ENCODE results near the gene RGL3.

Gene RGL3

GRCh38 chr19:11405846-11406643 lies 13.1 kb downstream of the RGL3 start:
- TF ChIP-seq, protein P1, sequence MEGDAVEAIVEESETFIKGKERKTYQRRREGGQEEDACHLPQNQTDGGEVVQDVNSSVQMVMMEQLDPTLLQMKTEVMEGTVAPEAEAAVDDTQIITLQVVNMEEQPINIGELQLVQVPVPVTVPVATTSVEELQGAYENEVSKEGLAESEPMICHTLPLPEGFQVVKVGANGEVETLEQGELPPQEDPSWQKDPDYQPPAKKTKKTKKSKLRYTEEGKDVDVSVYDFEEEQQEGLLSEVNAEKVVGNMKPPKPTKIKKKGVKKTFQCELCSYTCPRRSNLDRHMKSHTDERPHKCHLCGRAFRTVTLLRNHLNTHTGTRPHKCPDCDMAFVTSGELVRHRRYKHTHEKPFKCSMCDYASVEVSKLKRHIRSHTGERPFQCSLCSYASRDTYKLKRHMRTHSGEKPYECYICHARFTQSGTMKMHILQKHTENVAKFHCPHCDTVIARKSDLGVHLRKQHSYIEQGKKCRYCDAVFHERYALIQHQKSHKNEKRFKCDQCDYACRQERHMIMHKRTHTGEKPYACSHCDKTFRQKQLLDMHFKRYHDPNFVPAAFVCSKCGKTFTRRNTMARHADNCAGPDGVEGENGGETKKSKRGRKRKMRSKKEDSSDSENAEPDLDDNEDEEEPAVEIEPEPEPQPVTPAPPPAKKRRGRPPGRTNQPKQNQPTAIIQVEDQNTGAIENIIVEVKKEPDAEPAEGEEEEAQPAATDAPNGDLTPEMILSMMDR (IDR thresholded peaks at IDR 0.05; ENCODE audit: low read depth, low read length, missing control alignments) = peak; percentile 43
- DNase-seq (ENCODE audit: low read depth) = no peak
- no peak overlapping the region for H3K4me3 ChIP-seq (ENCODE audit: low read depth, low read length)
- in situ Hi-C loops (cut with HindIII; ENCODE audit: low sequenced_read_pairs) = no loop called here

DNA sequence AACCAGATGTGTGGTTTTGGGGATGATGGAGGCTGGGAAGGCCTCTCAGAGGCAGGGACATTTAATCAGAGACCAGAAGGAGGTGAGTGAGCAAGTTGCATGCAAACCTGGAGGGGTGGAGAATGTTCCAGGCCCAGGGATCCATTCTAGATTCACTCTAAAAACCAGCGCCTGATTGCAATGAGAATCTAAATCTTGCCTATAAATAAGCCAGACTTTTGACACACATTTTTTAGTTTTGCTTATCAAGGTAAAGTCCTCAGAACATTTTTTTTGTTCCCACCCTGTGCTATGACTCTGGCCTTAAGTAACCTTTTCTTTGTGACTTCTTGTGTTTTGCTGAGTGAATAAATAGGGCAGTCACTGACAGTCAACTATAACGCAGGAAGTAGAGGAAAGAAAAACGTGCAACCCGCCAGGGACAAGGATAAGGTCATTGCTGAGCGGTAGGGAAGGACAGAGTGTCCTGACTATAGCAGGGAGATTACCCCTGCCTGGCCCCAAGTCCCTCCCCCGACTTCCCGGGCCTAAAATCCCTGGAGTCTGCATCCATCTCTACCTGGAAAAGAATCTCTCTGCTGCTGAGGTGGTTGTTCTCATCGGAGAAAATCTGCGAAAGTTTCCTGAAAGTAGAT lies 14.4 kb downstream of the RGL3 start:
- TF ChIP-seq, protein P1 (IDR thresholded peaks at IDR 0.05; ENCODE audit: low read depth, low read length, missing control alignments) = no peak
- in situ Hi-C loops (cut with HindIII; ENCODE audit: low sequenced_read_pairs) = no loop called here
- DNase-seq (ENCODE audit: low read depth) = no peak
- no peak overlapping the region for H3K4me3 ChIP-seq (ENCODE audit: low read depth, low read length)

GRCh38 chr19:11401808-11402543 lies 17.1 kb downstream of the RGL3 start:
- TF ChIP-seq, protein P1 (IDR thresholded peaks at IDR 0.05; ENCODE audit: low read depth, low read length, missing control alignments) = no peak
- in situ Hi-C loops (cut with HindIII; ENCODE audit: low sequenced_read_pairs) = no loop called here

GRCh38 chr19:11400798-11401197 lies 18.3 kb downstream of the RGL3 start:
- TF ChIP-seq, protein P1 (IDR thresholded peaks at IDR 0.05; ENCODE audit: low read depth, low read length, missing control alignments) = no peak
- DNase-seq (ENCODE audit: low read depth) = no peak
- H3K4me3 ChIP-seq (ENCODE audit: low read depth, low read length) = no peak overlapping the region
- in situ Hi-C loops (cut with HindIII; ENCODE audit: low sequenced_read_pairs) = no loop called here

More at GRCh38 chr19:11401808-11402543, 17.1 kb downstream of the RGL3 start:
- no peak for DNase-seq (ENCODE audit: low read depth)
- H3K4me3 ChIP-seq (ENCODE audit: low read depth, low read length) = no peak overlapping the region

GRCh38 chr19:11399667-11400066 lies 19.4 kb downstream of the RGL3 start:
- in situ Hi-C loops (cut with HindIII; ENCODE audit: low sequenced_read_pairs) = no loop called here
- H3K4me3 ChIP-seq (ENCODE audit: low read depth, low read length) = no peak overlapping the region

GRCh38 chr19:11397089-11397610 lies 22.0 kb downstream of the RGL3 start:
- in situ Hi-C loops (cut with HindIII; ENCODE audit: low sequenced_read_pairs) = no loop called here
- TF ChIP-seq, protein P1 (IDR thresholded peaks at IDR 0.05; ENCODE audit: low read depth, low read length, missing control alignments) = no peak
- no peak for DNase-seq (ENCODE audit: low read depth)
- H3K4me3 ChIP-seq (ENCODE audit: low read depth, low read length) = no peak overlapping the region

More at GRCh38 chr19:11399667-11400066, 19.4 kb downstream of the RGL3 start:
- DNase-seq (ENCODE audit: low read depth) = no peak
- TF ChIP-seq, protein P1 (IDR thresholded peaks at IDR 0.05; ENCODE audit: low read depth, low read length, missing control alignments) = no peak
